Neuronal stem cell (in vitro differentiated cells): ENCODE measurements around the gene CLEC11A.
"Not testable (repeated sequence)": the region's sequence is repeated elsewhere in the genome, so short reads cannot be mapped to it uniquely, and the experiment has no call there.

Experiments
- DNase-seq: peaks from one replicate; pipeline ENCODE4 v3.0.0-alpha.2; 2013; ENCODE audit warnings: low spot score
- H2AFZ ChIP-seq: one replicate; pipeline ENCODE4 v1.6.1; 2013; ENCODE audit warnings: mild to moderate bottlenecking, low read length, inconsistent platforms
- H2AK5ac ChIP-seq: 2 replicates; pipeline ENCODE4 v1.6.1; 2013; ENCODE audit warnings: low read depth, mild to moderate bottlenecking, inconsistent platforms, low read length, moderate library complexity, mixed read lengths
- H2BK120ac ChIP-seq: 2 replicates; pipeline ENCODE4 v1.6.1; 2013; ENCODE audit warnings: low read depth, mild to moderate bottlenecking, inconsistent platforms, low read length, moderate library complexity, mixed read lengths
- H2BK12ac ChIP-seq: one replicate; pipeline ENCODE4 v1.6.1; 2013; ENCODE audit warnings: low read length, inconsistent platforms
- H2BK15ac ChIP-seq: 2 replicates; pipeline ENCODE4 v1.6.1; 2013; ENCODE audit warnings: mild to moderate bottlenecking, low read length, inconsistent platforms, mixed read lengths
- H2BK5ac ChIP-seq: one replicate; pipeline ENCODE4 v1.6.1; 2013; ENCODE audit warnings: inconsistent platforms, mild to moderate bottlenecking, low read length, moderate library complexity
- H3K14ac ChIP-seq: one replicate; pipeline ENCODE4 v1.6.1; 2013; ENCODE audit warnings: low read length, inconsistent platforms
- H3K18ac ChIP-seq: 2 replicates; pipeline ENCODE4 v1.6.1; 2013; ENCODE audit warnings: low read length, inconsistent platforms
- H3K23ac ChIP-seq: 2 replicates; pipeline ENCODE4 v1.6.1; 2013; ENCODE audit warnings: low read depth, mild to moderate bottlenecking, mixed read lengths, low read length, inconsistent platforms; ENCODE audit not compliant: poor library complexity
- H3K27ac ChIP-seq: replicated peaks from 3 replicates; pipeline ENCODE4 v1.5.1; 2013; ENCODE audit warnings: low read length, inconsistent platforms
- H3K27me3 ChIP-seq, 3 experiments: 2 replicates each; pipeline ENCODE4 v1.6.1; 2013; ENCODE audit warnings: low read length in 3 of 3, mild to moderate bottlenecking in 2 of 3, inconsistent platforms in 1 of 3, low read depth in 1 of 3, mixed read lengths in 1 of 3, moderate library complexity in 1 of 3; ENCODE audit not compliant: control insufficient read depth in 3 of 3, insufficient read depth in 3 of 3
- H3K36me3 ChIP-seq, 2 donors: replicated peaks in 1 of 2; 2 replicates each; pipeline ENCODE4 v1.6.1; 2013; ENCODE audit warnings: low read length in 2 of 2; ENCODE audit not compliant: control insufficient read depth in 2 of 2, insufficient read depth in 2 of 2
- H3K4ac ChIP-seq: 2 replicates; pipeline ENCODE4 v1.6.1; 2013; ENCODE audit warnings: inconsistent platforms, mild to moderate bottlenecking, low read length, moderate library complexity
- H3K4me1 ChIP-seq, 2 donors: 1 replicate in 1 of 2; 2 replicates in 1 of 2; pipeline ENCODE4 v1.6.1; 2013; ENCODE audit warnings: low read length in 2 of 2, low read depth in 1 of 2; ENCODE audit not compliant: control insufficient read depth in 2 of 2, insufficient read depth in 1 of 2
- H3K4me2 ChIP-seq: one replicate; pipeline ENCODE4 v1.6.1; 2013; ENCODE audit warnings: mild to moderate bottlenecking, low read length, inconsistent platforms; ENCODE audit not compliant: insufficient read depth, poor library complexity, severe bottlenecking
- H3K4me3 ChIP-seq, 2 donors: 2 replicates each; pipeline ENCODE4 v1.5.1; 2013; ENCODE audit warnings: low read length in 2 of 2, mild to moderate bottlenecking in 2 of 2, inconsistent platforms in 1 of 2, moderate library complexity in 1 of 2
- H3K79me1 ChIP-seq: one replicate; pipeline ENCODE4 v1.6.1; 2013; ENCODE audit warnings: low read depth, mild to moderate bottlenecking, inconsistent platforms, low read length, moderate library complexity
- H3K9ac ChIP-seq: one replicate; pipeline ENCODE4 v1.6.1; 2013; ENCODE audit warnings: mild to moderate bottlenecking, low read depth, low read length, inconsistent platforms; ENCODE audit not compliant: poor library complexity
- H3K9me3 ChIP-seq, 2 donors: replicated peaks in 1 of 2; 2 replicates each; pipeline versions ENCODE3 to v1.6.1; 2013; ENCODE audit warnings: low read length in 2 of 2, mild to moderate bottlenecking in 2 of 2, inconsistent platforms in 1 of 2, low read depth in 1 of 2, mixed read lengths in 1 of 2, moderate library complexity in 1 of 2; ENCODE audit not compliant: control insufficient read depth in 2 of 2, insufficient read depth in 1 of 2
- H4K8ac ChIP-seq: one replicate; pipeline ENCODE4 v1.6.1; 2013; ENCODE audit warnings: low read depth, mild to moderate bottlenecking, inconsistent platforms, low read length, moderate library complexity
- H4K91ac ChIP-seq: one replicate; pipeline ENCODE4 v1.6.1; 2013; ENCODE audit warnings: low read length, low read depth, mild to moderate bottlenecking, inconsistent platforms; ENCODE audit not compliant: poor library complexity
- WGBS, 2 donors: extraction: QIAGEN DNeasy Blood & Tissue Kit; methylation state at CpG; one replicate each; pipeline ENCODE4 v1.1.7; 2013; ENCODE audit warnings: missing lambda C conversion rate in 2 of 2, mixed read lengths in 1 of 2; ENCODE audit not compliant: insufficient read length in 2 of 2, insufficient replicate concordance in 1 of 2; ENCODE audit errors: extremely low coverage in 2 of 2; 5-methylcytosine and 5-hydroxymethylcytosine counted together

CLEC11A gene

DNA sequence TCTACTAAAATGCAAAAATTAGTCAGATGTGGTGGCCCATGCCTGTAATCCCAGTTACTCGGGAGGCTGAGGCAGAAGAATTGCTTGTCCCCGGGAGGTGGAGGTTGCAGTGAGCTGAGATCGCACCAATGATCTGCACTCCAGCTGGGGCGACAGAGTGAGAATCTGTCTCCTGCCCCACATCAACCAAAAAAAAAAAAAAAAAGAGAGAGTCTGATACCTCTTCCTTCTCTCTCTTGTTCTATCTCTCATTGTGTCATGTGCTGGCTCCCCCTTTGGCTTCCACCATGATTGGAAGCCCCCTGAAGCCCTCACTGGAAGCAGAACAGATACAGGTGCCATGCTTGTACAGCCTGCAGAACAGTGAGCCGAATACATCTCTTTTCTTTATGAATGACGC, 20.4 kb downstream of the CLEC11A start:
- Histone ChIP-seq H4K91ac (no peak overlapping the region), H2BK15ac (no peak overlapping the region), H2BK5ac (no peak overlapping the region), H3K23ac (no peak overlapping the region), H2AFZ (no peak overlapping the region), H3K27me3 (peaks cover 0 to 3% (median 3%) of the 10 kb centered on the region in 3 experiments), H3K27ac (no peak overlapping the region), H3K36me3 (no peaks in the 10 kb centered on the region), H3K18ac (no peak overlapping the region), H3K4me1 (peaks cover 0 to 2% of the 10 kb centered on the region in 2 donors), H3K4me2 (no peak overlapping the region), H2BK12ac (no peak overlapping the region), H3K9ac (no peak overlapping the region), H3K9me3 (no peaks in the 10 kb centered on the region), H2BK120ac (no peak overlapping the region), H3K79me1 (no peaks in the 10 kb centered on the region), H3K14ac (no peak overlapping the region), H2AK5ac (no peak overlapping the region), H4K8ac (no peak overlapping the region), H3K4ac (no peak overlapping the region), H3K4me3 (no peak overlapping the region)
- no peak for DNase-seq
- no CpG with 5 or more reads among the region's 6 CpGs for WGBS, 2 donors

DNA sequence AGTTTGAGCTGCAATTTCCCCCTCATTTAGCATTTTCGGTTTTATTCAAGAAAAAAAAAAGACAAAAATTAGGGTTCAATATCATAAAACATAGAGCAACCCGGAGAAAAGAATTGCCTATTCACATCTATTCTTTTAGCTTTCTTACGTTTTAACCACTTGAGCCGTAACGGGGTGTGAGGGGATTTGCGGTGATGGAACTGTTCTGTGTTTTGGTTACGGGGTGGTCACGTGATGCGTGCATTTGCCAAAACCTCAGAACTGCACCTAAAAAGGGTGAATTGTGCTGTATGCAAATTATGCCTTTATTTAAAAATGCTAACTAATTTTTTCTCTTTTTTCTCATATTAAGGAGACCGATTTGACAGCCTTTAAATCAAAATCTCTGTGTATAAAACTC, 22.1 kb downstream of the CLEC11A start:
- Histone ChIP-seq H3K79me1 (no peaks in the 10 kb centered on the region), H3K23ac (no peak overlapping the region), H4K8ac (no peak overlapping the region), H3K4ac (no peak overlapping the region), H3K27me3 (peaks cover 0 to 3% (median 2%) of the 10 kb centered on the region in 3 experiments), H3K4me1 (no peaks in the 10 kb centered on the region), H2AK5ac (no peak overlapping the region), H2BK15ac (no peak overlapping the region), H3K4me2 (no peak overlapping the region), H3K14ac (no peak overlapping the region), H3K27ac (no peak overlapping the region), H4K91ac (no peak overlapping the region), H2BK120ac (no peak overlapping the region), H3K4me3 (no peak overlapping the region), H3K36me3 (no peaks in the 10 kb centered on the region), H2BK12ac (no peak overlapping the region), H3K18ac (no peak overlapping the region), H2AFZ (no peak overlapping the region), H2BK5ac (no peak overlapping the region), H3K9me3 (no peaks in the 10 kb centered on the region), H3K9ac (no peak overlapping the region)
- DNase-seq, result no peak
- no CpG with 5 or more reads among the region's 10 CpGs for WGBS, 2 donors

- H3K79me1 ChIP-seq, H3K36me3 ChIP-seq, H2AFZ ChIP-seq, H2BK5ac ChIP-seq, H3K4me2 ChIP-seq, H2AK5ac ChIP-seq, H4K91ac ChIP-seq, H3K23ac ChIP-seq, H3K9me3 ChIP-seq, H3K14ac ChIP-seq, H4K8ac ChIP-seq, H2BK12ac ChIP-seq, H3K4ac ChIP-seq, H2BK120ac ChIP-seq, DNase-seq, H3K4me1 ChIP-seq, H3K18ac ChIP-seq, H2BK15ac ChIP-seq, H3K4me3 ChIP-seq, H3K27ac ChIP-seq, H3K27me3 ChIP-seq, H3K9ac ChIP-seq: not testable (repeated sequence)
- no CpG with 5 or more reads among the region's 14 CpGs for WGBS, 2 donors
Observed at GRCh38 chr19:50747141-50747540, 24.0 kb downstream of the CLEC11A start.

DNA sequence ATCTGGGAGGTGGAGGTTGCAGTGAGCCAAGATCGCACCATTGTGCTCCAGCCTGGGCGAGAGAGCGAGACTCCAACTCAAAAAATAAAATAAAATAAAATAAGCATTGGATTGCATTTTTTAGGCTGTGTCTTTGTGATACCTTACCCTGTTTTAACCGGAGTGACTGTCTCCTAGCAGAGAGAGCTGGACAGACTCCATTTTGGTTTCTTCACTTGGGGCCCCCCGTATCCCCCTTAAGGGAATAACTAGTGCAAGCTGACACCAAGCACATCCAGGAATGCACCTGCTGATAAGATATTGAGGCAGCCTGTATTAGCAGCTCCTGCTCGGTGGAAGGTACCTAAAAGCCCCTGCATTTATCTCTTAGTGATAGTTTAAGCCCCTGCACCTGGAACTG, 26.3 kb downstream of the CLEC11A start:
- Histone ChIP-seq H3K18ac (no peak overlapping the region), H3K4me2 (no peak overlapping the region), H2AFZ (no peak overlapping the region), H4K91ac (no peak overlapping the region), H2BK12ac (no peak overlapping the region), H3K23ac (no peak overlapping the region), H3K4me3 (no peak overlapping the region), H3K14ac (no peak overlapping the region), H2BK15ac (no peak overlapping the region), H3K4ac (no peak overlapping the region), H3K4me1 (no peaks in the 10 kb centered on the region), H3K36me3 (no peaks in the 10 kb centered on the region), H3K9ac (no peak overlapping the region), H2BK5ac (no peak overlapping the region), H4K8ac (no peak overlapping the region), H2AK5ac (no peak overlapping the region), H2BK120ac (no peak overlapping the region), H3K9me3 (no peaks in the 10 kb centered on the region), H3K27ac (no peak overlapping the region), H3K79me1 (no peaks in the 10 kb centered on the region), H3K27me3 (peaks cover 0 to 10% (median 0%) of the 10 kb centered on the region in 3 experiments)
- DNase-seq, result no peak
- no CpG with 5 or more reads among the region's 6 CpGs for WGBS, 2 donors
